ENCODE measurements around the gene PTPRR.

- no peak for TF ChIP-seq POLR2A (IDR thresholded peaks at IDR 0.05; ENCODE audit: low read depth, low read length)
- peak; percentile 33 for TF ChIP-seq CTCF (conservative IDR thresholded peaks at IDR 0.05; ENCODE audit: low read depth, low read length)
- TF ChIP-seq CHD1 (IDR thresholded peaks at IDR 0.05; ENCODE audit: low read depth, low read length) = no peak
- TF ChIP-seq RFX5 (IDR thresholded peaks at IDR 0.05; ENCODE audit: low read depth, low read length) = no peak
- TF ChIP-seq RAD21 (IDR thresholded peaks at IDR 0.05; ENCODE audit: low read length) = no peak
- TF ChIP-seq RCOR1 (IDR thresholded peaks at IDR 0.05; ENCODE audit: insufficient replicate concordance, low read length) = no peak
- no peak for TF ChIP-seq MAFK (IDR thresholded peaks at IDR 0.05; ENCODE audit: low read depth, low read length)
- TF ChIP-seq FOS (IDR thresholded peaks at IDR 0.05; ENCODE audit: low read depth, low read length) = no peak
- TF ChIP-seq MAZ (IDR thresholded peaks at IDR 0.05; ENCODE audit: borderline replicate concordance, low read depth, low read length) = no peak
- no peak for TF ChIP-seq CEBPB (IDR thresholded peaks at IDR 0.05; ENCODE audit: low read depth, low read length)
- TF ChIP-seq NFE2L2 (IDR thresholded peaks at IDR 0.05; ENCODE audit: low read depth, low read length) = no peak
- TF ChIP-seq SMC3 (IDR thresholded peaks at IDR 0.05; ENCODE audit: low read depth, low read length) = peak; percentile 14; the same call in 1 of the 2 replicates
These were observed 71.1 kb downstream of the PTPRR start for GRCh38 chr12:70849265-70849960.

Data from IMR-90 (cell line).